T47D (cell line): ENCODE data around the gene HABP4.
"Not testable (repeated sequence)": the region's sequence is repeated elsewhere in the genome, so short reads cannot be mapped to it uniquely, and the experiment has no call there.

Experiments
- DNase-seq, 2 experiments: peaks; one replicate each; pipeline versions ENCODE4 v3.0.0 to v3.0.0-alpha.2; 2011 to 2012; ENCODE audit warnings: low read depth in 1 of 2, low spot score in 1 of 2
- JUND ChIP-seq: IDR thresholded peaks from 2 replicates; pipeline ENCODE4 v1.6.1; 2012; ENCODE audit warnings: low read depth
- in situ Hi-C: cut with HindIII; loops from 2 replicates; pipeline ENCODE4 v1.10.0; 2016; ENCODE audit warnings: low sequenced_read_pairs, low pct_unique_long_range_greater_than_20kb

HABP4 gene

DNA sequence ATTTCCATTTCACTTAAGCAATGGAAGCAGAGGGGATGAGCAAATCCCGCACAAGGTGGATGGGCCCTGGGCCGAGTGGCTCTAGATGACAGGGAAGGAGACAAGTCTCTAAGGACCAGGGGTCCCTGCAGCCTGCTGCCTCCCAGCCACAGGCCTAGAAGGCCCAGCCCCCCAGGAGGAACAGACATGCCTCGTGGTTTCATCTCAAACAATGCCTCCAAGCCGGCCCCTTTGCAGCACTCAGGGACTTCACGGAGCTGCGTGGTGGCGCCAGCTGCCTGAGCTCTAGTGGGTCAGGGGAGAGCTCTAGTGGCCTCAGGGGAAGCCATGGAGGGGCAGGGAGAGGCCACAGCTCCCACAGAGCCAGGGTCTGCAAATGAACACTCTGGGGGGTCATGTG is 48.8 kb downstream of the HABP4 start:
- TF ChIP-seq JUND = no peak
- in situ Hi-C loops = no loop called here
- no peak for DNase-seq

GRCh38 chr9:96499257-96499656 is 49.3 kb downstream of the HABP4 start:
- TF ChIP-seq JUND = no peak
- in situ Hi-C loops = no loop called here
- no peak for DNase-seq

GRCh38 chr9:96500696-96501632 is 51.0 kb downstream of the HABP4 start:
- no peak for TF ChIP-seq JUND
- in situ Hi-C loops = no loop called here
- no peak for DNase-seq

DNA sequence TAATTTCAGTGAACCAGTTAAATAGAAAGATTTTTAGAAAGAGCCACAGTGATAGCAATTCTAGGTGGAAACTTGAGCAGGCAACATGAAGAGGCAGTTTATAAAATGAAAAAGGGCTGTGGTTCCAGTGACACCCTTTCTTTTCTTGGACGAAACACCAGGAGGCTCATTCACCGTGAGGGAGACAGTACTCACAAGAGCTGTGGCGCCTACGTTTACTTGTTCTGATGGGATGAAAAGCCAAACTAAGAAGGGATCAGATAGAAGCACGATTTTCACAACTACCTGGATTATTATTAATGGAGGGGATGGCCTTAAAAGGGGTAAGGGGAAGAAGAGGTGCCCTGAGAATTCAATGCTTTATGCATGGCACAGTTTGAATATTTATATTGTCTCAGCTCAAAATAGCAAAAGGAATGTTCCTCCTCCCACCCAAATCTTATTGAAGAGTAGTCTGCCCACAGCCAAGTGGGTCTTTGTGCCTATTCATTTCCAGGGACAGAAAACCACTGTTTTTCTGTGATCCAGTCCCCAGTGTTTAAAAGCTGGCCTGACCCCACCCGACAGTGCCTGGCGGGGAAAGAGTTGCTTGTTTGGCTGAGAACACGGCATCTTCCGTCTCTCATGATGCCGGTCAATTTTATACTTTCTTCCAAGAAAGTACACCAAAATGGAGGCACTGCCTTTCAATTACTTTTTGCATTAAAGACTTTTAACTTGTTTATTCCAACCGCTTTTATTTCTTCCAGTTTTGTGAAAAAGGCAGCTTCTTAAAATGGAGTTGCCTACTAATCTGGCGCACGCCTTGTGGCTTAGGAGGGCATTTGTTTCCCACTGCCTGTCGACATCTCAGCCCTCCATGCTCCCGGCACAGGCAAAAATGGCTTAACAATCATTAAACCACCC is 51.9 kb downstream of the HABP4 start:
- in situ Hi-C loops = no loop called here
- no peak for TF ChIP-seq JUND
- DNase-seq = no peak

DNA sequence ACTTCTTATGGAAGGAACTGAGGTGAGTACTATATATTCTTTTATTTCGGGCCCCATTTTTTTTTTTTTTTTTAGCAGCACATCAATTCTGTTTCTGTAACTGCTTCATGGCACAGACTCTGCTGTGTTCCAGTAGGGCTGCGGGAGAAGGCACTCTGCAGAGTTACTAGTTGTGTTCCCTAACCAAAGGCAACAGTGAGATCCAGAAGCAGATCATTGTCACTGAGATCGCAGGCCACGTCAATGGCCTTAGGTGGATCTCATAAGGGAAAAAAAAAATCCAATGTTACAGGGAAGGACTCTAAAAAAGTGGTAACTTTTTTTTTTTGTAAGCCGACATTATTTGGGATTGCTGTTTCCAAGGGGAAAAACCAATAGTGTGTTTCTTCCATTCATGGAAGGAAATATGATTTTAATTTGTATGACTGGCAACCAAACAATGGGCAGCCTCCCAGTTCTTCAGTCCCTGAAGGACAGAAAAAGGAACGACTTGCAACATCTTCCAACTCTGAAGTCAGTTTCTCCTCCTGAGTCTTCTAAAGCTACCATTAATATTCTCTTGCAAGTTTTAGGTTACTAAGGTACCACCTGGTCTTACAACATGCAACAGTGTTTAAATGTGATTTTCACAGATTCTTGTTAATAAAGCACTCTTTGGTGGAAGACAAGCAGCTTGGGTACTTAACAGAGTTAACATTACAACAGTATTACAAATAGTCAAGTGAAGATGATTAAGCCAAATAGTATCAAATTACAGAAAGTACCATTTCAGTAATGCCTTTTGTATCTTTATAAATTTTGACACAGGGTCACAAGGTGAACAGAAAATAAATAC is 52.8 kb downstream of the HABP4 start:
- TF ChIP-seq JUND = no peak
- in situ Hi-C loops = no loop called here
- no peak for DNase-seq

- in situ Hi-C loops, DNase-seq: not testable (repeated sequence)
These were observed 53.4 kb downstream of the HABP4 start for GRCh38 chr9:96503374-96503748.

DNA sequence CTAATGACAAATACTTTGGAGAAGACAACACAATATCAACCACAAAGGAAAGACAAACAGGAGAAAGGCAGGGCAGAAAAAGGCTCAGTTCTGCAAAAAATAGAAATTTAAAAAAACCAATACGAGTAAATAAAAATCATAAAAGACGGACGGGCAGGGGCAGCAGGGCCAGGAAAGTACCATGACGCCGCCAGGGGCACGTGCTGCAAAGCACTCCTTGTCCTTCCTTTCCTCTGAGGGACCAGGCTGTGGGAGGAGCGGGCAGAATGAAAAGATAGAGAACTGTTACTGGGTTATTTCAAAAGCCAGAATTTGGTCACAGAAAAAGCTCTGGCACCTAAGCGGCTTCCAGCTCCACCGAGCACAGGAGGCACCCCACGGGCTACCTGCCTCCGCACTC is 53.9 kb downstream of the HABP4 start:
- no peak for DNase-seq
- TF ChIP-seq JUND = no peak
- in situ Hi-C loops = no loop called here

GRCh38 chr9:96505316-96505991 is 55.5 kb downstream of the HABP4 start:
- DNase-seq = no peak
- in situ Hi-C loops = no loop called here
- no peak for TF ChIP-seq JUND

DNA sequence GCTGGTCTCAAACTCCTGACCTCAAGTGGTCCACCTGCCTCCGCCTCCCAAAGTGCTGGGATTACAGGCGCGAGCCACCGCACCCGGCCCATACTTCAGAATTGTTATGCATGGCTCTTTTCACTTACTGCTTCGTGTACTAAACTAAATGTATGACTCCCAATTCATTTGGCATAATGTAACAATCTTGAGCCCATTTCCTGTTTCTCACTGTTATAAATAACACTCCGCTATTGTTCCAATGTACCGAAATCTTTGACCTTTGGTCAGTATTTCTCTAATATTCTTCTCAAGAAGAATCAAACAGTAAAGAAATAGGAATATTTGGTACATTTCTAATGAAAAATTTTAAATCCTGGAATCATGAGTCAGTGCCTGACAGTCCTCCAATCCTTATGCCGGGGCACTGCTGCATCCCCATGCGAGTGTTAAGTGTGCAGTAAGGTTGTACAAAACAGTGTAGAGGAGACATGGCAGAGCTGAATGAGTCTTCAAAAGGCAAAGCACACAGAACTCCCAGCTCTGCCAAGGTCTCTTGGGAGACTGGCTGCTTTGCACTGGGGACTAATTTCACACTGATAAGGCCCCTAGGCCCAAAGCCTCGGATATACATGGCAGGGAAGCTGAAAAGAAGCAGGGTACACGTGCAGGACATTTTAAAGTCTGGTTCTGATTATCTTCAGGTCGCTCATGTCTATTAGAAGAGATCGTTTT is 58.4 kb downstream of the HABP4 start:
- TF ChIP-seq JUND = no peak
- in situ Hi-C loops = no loop called here
- DNase-seq = no peak

DNA sequence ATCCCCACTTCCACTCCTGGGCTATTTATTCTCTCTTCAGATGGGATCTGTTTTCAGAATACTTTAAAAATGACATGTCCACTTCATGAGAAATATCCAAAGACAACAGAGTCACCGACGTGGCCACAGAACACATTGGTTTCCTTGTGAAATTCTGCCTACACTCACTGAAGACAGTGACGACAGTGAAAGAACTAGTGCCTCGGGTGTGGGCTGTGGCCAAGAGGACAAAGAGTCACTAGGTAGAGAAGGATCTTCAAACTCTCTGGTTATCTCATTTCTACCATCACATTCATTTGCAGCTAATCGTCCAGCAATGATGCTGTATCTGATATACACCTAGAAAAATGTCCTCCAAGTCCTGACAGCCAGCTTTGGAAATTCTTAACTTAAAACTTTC is 59.1 kb downstream of the HABP4 start:
- in situ Hi-C loops = no loop called here
- DNase-seq = no peak
- TF ChIP-seq JUND = no peak

DNA sequence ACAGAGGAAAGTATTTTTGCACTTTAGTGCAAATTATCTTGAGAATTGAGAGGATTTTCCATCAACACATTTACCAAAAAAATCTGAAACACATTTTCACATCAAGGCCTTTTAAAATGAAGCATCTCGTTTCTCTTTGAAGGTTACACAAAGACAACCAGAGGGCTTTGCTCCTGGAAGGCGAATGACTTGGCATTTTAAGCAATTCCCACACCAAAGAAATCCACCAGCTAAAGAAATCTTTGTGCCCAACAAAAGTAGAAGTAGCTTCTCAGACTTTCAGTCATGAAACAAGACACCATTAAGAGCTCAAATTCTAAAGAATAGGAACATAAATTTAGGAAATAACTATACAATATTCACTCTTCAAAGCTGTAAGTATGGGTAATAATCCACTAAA is 59.9 kb downstream of the HABP4 start:
- TF ChIP-seq JUND = no peak
- in situ Hi-C loops = no loop called here
- DNase-seq = no peak
